Progenitor cell of endocrine pancreas (in vitro differentiated cells): ENCODE measurements around the gene DDX56. TPM values are rescaled to one million over a fixed set of nuclear protein-coding genes. Genes with fewer than 3 reads are reported as not detected.
A peak's percentile ranks its signal among the peaks of the same experiment; 100 is the strongest.
"Not testable (repeated sequence)": the region's sequence is repeated elsewhere in the genome, so short reads cannot be mapped to it uniquely, and the experiment has no call there.

Source experiments
- DNase-seq: peaks from one replicate; pipeline ENCODE4 v3.0.0; 2021; ENCODE audit warnings: low spot score; ENCODE audit not compliant: unreplicated experiment
- H3K27ac Mint-ChIP-seq: 2 replicates; pipeline ENCODE4 v1.8.0; 2021; ENCODE audit warnings: mild to moderate bottlenecking, moderate library complexity, mixed read lengths
- H3K27me3 Mint-ChIP-seq: 2 replicates; pipeline ENCODE4 v1.8.0; 2021; ENCODE audit warnings: mixed read lengths
- H3K36me3 Mint-ChIP-seq: 2 replicates; pipeline ENCODE4 v1.8.0; 2022; ENCODE audit warnings: mixed read lengths; ENCODE audit not compliant: insufficient read depth
- H3K4me1 Mint-ChIP-seq: 2 replicates; pipeline ENCODE4 v1.8.0; 2021; ENCODE audit warnings: low read depth, mixed read lengths
- H3K4me3 Mint-ChIP-seq: 2 replicates; pipeline ENCODE4 v1.8.0; 2021; ENCODE audit warnings: low read depth, mild to moderate bottlenecking, moderate library complexity, mixed read lengths
- H3K9me3 Mint-ChIP-seq: 2 replicates; pipeline ENCODE4 v1.8.0; 2021; ENCODE audit warnings: low read depth, mixed read lengths
- CTCF ChIP-seq: fragments of 200-600 bp; sonication (generic); IDR thresholded peaks from one replicate; pipeline ENCODE4 v1.5.0; 2021; ENCODE audit warnings: antibody characterized with exemption, mild to moderate bottlenecking; ENCODE audit not compliant: unreplicated experiment
- total RNA-seq: library from RNA; stranded (reverse); gene quantifications from 2 replicates; pipeline ENCODE4 v1.2.1, GENCODE V29; 2021

Gene DDX56
- total RNA-seq, 1 donor from 2014 or later, result 111 TPM

GRCh38 chr7:44565097-44565794 is 8.5 kb downstream of the DDX56 start:
- TF ChIP-seq CTCF, result peak; percentile 96
- peak; percentile 51 for DNase-seq
- Mint-ChIP-seq H3K4me1 (peaks cover 3% of the 10 kb centered on the region), H3K9me3 (no peaks in the 10 kb centered on the region), H3K36me3 (peaks cover 26% of the 10 kb centered on the region), H3K4me3 (no peak overlapping the region), H3K27me3 (no peaks in the 10 kb centered on the region), H3K27ac (peak overlapping the region; percentile 69)

GRCh38 chr7:44564606-44565005 is 9.1 kb downstream of the DDX56 start:
- peaks cover 22% of the 10 kb centered on the region for H3K36me3 Mint-ChIP-seq

GRCh38 chr7:44563171-44563679 is 10.5 kb downstream of the DDX56 start:
- H3K27ac Mint-ChIP-seq, result no peak overlapping the region
- TF ChIP-seq CTCF, result no peak
- H3K9me3 Mint-ChIP-seq, result no peaks in the 10 kb centered on the region
- H3K4me3 Mint-ChIP-seq, result no peak overlapping the region
- peaks cover 14% of the 10 kb centered on the region for H3K36me3 Mint-ChIP-seq
- no peak for DNase-seq
- peaks cover 3% of the 10 kb centered on the region for H3K4me1 Mint-ChIP-seq
- no peaks in the 10 kb centered on the region for H3K27me3 Mint-ChIP-seq

More at GRCh38 chr7:44564606-44565005, 9.1 kb downstream of the DDX56 start:
- Mint-ChIP-seq H3K9me3 (no peaks in the 10 kb centered on the region), H3K27ac (no peak overlapping the region), H3K4me1 (peaks cover 3% of the 10 kb centered on the region), H3K4me3 (no peak overlapping the region), H3K27me3 (no peaks in the 10 kb centered on the region)
- no peak for TF ChIP-seq CTCF
- DNase-seq, result no peak

- not testable (repeated sequence) for H3K4me3 Mint-ChIP-seq, DNase-seq, H3K4me1 Mint-ChIP-seq, H3K27me3 Mint-ChIP-seq, H3K9me3 Mint-ChIP-seq, H3K27ac Mint-ChIP-seq
- H3K36me3 Mint-ChIP-seq, result peaks cover 13% of the 10 kb centered on the region
Observed at GRCh38 chr7:44562622-44562962, 11.1 kb downstream of the DDX56 start.

GRCh38 chr7:44561962-44562621 is 11.6 kb downstream of the DDX56 start:
- TF ChIP-seq CTCF, result no peak
- no peak overlapping the region for H3K4me3 Mint-ChIP-seq
- peaks cover 9% of the 10 kb centered on the region for H3K36me3 Mint-ChIP-seq
- H3K27ac Mint-ChIP-seq, result no peak overlapping the region
- peaks cover 3% of the 10 kb centered on the region for H3K27me3 Mint-ChIP-seq
- DNase-seq, result no peak
- H3K4me1 Mint-ChIP-seq, result peaks cover 3% of the 10 kb centered on the region
- no peaks in the 10 kb centered on the region for H3K9me3 Mint-ChIP-seq
